HG03575 (cell line): Measurements from ENCODE around the gene NYAP2.

Experiments
- ATAC-seq: cut with Tn5 transposase; IDR thresholded peaks from one replicate; pipeline ENCODE4 v1.9.1; 2021; ENCODE audit not compliant: unreplicated experiment, insufficient number of reproducible peaks, low FRiP score; ENCODE audit errors: extremely low read depth

The NYAP2 gene

GRCh38 chr2:225468131-225468530 lies 68.6 kb downstream of the NYAP2 start:
- ATAC-seq: no peak

DNA sequence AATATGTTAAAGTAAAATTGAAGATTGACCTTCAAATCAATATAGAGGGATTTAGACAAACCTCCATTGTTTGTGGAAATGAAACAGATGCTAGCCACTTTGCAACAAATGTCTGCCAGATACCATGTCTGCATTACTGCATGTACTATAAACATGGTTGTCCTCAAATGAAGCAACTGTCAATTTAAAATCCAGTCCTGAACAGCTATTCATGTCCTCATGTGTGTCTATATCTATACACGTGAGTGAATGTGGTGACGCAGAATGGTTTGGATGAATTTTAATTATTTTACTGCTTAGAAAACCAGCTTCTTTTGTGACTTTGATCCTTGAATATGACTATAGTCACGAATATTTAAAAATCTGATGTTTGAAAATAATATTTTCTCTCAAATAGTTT lies 71.5 kb downstream of the NYAP2 start:
- ATAC-seq: no peak

GRCh38 chr2:225471482-225471881 lies 72.0 kb downstream of the NYAP2 start:
- no peak for ATAC-seq

- ATAC-seq: no peak
Measured at GRCh38 chr2:225472161-225472560, 72.7 kb downstream of the NYAP2 start.

DNA sequence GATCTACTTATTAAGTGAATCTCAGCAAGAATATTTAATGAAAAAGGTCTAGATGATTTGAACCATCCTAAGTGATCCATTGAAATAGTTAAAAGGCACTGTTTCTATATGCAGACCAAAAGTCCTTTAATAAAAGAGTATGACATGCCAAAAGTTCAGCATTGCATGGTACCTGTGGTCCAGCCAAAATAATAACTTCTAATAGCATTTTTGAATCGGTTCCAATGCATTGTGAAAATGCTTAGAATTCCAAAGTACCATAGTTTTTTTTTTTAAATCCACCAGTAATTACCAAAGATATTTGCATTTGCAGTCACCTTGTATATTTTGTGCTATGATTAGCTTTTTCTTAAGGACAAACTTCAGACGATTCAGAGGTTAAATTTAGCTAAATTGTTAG lies 79.9 kb downstream of the NYAP2 start:
- ATAC-seq: no peak

DNA sequence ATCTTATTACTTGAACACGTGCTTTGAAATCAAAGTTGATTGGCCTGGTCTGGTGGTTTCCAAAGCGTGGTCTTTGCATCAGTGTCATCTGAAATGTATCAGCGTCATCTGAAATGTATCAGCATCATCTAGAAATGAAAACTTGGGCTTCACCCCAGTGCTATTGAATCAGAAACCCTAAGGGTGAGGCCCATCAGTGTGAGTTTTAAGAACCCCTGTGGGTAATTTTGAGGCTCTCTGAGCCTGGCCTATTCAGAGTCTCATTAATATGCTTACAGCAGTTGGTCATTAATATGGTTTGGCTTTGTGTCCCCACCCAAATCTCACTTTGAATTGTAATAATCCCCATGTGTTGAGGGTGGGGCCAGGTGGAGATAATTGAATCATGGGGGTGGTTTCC lies 85.2 kb downstream of the NYAP2 start:
- no peak for ATAC-seq

DNA sequence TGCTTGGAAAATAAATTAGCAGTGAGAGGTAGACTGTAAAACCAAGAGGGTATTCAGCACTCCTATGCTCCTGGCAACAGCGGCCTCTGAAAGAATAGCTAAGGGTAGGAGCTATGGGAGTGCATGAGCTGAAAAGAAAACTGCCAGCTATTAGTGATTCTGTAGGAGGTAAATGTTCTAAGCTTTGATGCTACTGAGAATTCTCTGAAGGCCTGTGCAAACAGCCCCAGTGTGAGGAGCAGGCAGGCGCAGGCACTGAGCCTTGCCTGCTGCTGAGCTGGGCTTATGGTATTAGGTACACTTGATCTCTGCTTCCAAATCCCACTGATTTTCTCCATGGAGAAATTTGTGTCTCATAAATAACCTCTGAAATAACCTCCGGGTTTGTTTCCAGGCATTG lies 86.7 kb downstream of the NYAP2 start:
- no peak for ATAC-seq

DNA sequence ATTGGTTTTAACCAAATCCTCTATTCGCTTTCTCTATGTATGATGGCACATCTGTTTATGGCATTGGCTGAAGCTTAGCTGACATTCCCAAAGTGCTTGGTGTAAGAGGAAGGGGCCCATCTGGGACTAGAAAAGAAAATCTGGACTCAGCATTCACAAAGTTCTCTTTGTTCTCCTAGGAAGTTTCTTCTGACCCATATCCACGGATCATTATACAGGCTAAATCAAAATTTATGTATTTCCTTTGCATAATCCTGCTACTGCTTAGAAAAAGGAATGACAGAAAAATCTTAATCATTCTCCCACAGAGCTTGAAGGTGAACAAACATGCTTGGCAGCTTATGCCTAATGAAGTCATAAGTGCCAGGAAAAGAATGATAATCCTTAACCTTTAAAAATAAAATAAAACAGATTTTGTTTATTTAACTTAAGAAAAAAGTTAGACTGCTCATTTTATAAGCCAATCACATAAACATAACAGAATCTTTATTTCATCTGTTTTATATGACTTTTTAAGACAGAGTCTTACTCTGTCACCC lies 88.4 kb downstream of the NYAP2 start:
- ATAC-seq: no peak

GRCh38 chr2:225488743-225489142 lies 89.2 kb downstream of the NYAP2 start:
- ATAC-seq: no peak

DNA sequence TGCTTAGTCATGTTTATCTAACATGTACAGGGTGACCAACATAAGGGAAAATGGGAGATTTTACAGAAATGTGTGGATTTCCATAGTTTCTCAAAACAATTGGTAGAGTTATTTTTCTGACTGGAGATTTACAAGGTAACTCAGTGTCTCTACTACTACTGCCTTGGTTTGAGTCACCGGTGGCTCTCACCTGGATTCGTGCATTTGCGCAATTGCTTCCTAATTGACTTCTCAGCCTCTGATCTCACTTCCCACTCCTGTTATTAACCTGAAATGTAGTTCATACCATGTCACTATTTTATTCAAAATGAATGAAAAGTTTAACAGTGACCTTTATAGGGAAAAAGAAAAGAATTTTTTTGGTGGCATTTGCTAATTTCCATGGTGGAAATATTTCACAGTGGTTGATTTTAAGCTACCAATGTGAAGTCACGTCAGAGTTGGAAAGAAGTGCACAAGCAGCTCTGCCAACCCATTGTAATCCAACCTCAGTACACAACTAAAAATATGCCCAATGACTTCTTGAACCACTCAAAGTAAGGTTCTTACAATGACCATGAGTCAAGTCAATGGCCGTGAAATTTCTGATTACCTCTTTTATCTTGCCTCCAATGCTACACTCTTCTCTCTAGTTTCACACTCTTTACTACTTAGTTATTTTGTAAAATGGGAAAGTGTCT lies 94.0 kb downstream of the NYAP2 start:
- no peak for ATAC-seq

- no peak for ATAC-seq
Measured at GRCh38 chr2:225494100-225494459, 94.6 kb downstream of the NYAP2 start.

GRCh38 chr2:225495706-225496105 lies 96.2 kb downstream of the NYAP2 start:
- no peak for ATAC-seq

DNA sequence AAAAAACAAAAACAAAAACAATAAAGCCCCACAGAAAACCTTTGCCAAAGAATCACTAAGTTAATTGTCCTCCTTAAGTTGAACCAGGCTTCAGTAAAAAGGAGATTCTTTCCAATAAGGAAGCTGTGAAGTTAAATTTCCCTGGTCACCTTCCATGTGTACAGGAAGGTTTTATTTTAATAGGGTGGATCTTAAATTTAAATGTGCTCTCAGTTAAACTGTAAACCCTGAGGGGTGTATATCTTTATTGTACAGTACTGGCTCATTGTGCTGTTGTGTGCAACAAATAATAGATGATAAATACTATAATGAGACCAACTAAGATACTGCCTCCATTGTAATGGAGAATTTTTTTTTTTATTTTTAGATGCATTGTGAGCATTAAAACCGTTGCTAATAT lies 97.1 kb downstream of the NYAP2 start:
- no peak for ATAC-seq

- no peak for ATAC-seq
Measured at GRCh38 chr2:225497166-225497565, 97.7 kb downstream of the NYAP2 start.

- ATAC-seq: no peak
Measured at GRCh38 chr2:225501022-225501421, 101.5 kb downstream of the NYAP2 start.

- no peak for ATAC-seq
Measured at GRCh38 chr2:225502971-225503370, 103.5 kb downstream of the NYAP2 start.

DNA sequence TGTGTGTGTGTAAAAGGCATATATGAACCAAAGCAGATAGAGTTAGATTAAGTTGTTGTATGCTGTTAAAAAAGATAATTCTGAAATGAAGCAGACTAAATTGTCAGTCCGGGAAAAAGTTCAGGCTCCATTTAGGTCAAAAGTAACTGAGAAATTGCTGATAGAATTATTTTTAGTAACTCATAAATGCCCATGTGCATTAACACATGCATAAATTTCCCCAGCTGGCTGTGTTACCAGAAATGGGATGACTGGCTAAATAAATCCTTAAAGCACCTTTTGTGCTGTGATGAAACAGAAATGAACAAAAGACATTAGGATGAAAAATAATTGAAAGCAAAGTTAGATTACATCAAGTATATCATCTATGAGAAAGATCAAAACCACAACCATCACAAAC lies 111.3 kb downstream of the NYAP2 start:
- no peak for ATAC-seq

DNA sequence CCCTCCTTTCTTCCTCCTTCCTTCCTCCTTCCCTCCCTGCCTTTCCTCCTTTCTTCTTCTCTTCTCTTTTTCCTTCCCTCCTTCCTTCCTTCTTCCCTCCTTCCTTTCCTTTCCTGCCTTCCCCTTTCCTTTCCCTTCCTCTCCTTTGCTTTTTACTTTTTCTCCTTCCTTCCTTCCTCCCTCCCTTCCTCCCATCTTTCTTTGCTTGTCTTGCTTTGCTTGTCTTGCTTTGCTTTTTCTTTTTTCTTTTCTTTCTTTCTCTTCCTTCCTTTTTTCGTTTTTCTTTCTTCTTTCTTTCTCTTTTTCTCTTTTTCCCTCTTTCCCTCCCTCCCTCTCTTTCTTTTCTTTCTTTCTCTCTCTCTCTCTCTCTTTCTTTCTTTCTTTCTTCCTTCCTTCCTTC lies 113.0 kb downstream of the NYAP2 start:
- ATAC-seq: no peak

DNA sequence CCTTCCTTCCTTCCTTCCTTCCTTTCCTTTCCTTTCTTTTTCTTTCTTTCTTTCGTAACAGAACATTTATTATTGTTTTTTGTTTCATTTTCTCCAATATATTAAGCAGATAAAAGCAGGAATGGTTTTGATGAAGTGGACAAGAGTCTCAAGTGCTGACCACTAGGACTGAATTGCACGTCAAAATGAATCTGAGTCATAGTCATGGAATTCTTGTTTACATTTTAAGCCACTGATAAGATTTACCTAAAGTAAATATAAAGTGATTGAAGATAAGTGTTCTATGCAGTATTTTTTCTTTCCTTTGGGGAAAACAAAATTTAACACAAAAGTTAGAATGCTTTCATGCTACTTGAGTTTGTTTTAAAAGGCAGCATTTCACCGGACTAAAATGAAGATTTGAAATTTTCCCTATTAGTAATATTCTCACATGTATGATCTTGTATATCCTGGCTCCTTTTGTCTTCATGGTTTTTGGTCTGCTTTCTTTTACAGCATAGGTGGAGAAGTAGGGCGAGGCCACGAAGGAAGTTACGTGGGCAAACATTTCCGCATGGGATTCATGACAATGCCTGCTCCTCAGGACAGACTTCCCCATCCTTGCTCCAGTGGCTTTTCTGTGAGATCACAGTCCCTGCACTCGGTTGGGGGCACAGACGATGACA lies 113.5 kb downstream of the NYAP2 start:
- ATAC-seq: no peak

- no peak for ATAC-seq
Measured at GRCh38 chr2:225515033-225515432, 115.5 kb downstream of the NYAP2 start.
